ENCODE measurements around the gene GTF2I. TPM values are rescaled to one million over a fixed set of nuclear protein-coding genes. Genes with fewer than 3 reads are reported as not detected.
"Not testable (repeated sequence)": the region's sequence is repeated elsewhere in the genome, so short reads cannot be mapped to it uniquely, and the experiment has no call there.

GTF2I gene
- total RNA-seq, 1 donor from 2014 or later, result 607 TPM

DNA sequence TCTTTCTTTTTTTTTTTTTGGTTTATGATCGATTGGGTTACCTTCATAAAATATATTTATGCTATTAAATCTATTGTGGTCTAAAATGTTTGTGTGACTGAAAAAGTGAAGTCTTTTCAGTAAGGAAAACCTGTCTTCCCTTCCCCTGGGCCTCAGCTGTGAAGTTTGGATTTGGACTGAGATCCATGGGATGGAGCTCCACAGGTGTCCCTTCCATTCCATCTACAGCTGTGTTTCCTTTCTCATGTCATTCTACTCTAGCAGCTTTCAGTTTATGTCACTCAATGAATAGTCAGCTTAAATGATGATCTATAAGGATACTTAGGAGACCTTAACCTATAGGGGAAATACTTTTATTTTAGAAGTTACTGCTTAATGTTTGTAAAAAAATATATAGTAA lies 68.3 kb downstream of the GTF2I start:
- H3K36me3 Mint-ChIP-seq (ENCODE audit: insufficient read depth), result peaks cover 16% of the 10 kb centered on the region
- no peak overlapping the region for H3K4me3 Mint-ChIP-seq (ENCODE audit: low read depth)
- TF ChIP-seq, protein P1, sequence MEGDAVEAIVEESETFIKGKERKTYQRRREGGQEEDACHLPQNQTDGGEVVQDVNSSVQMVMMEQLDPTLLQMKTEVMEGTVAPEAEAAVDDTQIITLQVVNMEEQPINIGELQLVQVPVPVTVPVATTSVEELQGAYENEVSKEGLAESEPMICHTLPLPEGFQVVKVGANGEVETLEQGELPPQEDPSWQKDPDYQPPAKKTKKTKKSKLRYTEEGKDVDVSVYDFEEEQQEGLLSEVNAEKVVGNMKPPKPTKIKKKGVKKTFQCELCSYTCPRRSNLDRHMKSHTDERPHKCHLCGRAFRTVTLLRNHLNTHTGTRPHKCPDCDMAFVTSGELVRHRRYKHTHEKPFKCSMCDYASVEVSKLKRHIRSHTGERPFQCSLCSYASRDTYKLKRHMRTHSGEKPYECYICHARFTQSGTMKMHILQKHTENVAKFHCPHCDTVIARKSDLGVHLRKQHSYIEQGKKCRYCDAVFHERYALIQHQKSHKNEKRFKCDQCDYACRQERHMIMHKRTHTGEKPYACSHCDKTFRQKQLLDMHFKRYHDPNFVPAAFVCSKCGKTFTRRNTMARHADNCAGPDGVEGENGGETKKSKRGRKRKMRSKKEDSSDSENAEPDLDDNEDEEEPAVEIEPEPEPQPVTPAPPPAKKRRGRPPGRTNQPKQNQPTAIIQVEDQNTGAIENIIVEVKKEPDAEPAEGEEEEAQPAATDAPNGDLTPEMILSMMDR (IDR thresholded peaks at IDR 0.05; ENCODE audit: unreplicated experiment), result no peak
- H3K27me3 Mint-ChIP-seq, result no peaks in the 10 kb centered on the region
- H3K27ac Mint-ChIP-seq, result no peak overlapping the region
- DNase-seq (ENCODE audit: low spot score, unreplicated experiment), result no peak
- H3K9me3 Mint-ChIP-seq (ENCODE audit: low read depth), result no peaks in the 10 kb centered on the region
- H3K4me1 Mint-ChIP-seq (ENCODE audit: low read depth), result peaks cover 19% of the 10 kb centered on the region

DNA sequence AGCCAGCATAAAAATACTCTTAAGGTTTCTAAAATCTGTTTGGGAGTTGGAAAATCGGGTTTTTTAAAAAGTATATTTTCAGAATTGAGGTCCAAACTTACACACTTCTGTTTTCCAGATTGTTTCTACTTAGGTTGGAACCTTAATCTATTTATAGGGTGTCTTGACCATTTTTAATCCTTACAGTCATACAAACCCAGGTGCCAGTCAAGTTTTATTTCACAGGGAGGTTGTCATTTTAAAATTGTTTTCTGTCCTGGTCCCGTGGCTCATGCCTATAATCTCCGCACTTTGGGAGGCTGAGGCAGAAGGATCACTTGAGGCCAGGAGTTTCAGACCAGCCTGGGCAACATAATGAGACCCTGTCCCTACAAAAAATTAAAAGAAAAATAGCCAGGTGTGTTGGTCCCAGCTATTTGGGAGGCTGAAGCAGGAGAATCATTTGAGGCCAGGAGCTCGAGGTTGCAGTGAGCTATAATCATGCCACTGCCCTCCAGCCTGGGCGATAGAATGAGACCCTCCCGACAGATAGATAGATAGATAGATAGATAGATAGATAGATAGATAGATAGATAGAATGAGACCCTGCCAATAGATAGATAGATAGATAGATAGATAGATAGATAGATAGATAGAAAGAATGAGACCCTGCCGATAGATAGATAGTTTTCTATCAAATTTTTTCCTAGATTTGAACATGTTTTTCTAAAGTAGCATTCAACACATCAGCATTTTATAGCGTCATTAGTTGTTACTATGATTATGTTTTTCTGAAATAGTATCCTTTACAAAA lies 69.0 kb downstream of the GTF2I start:
- Mint-ChIP-seq H3K27ac (no peak overlapping the region), H3K4me1 (ENCODE audit: low read depth) (peaks cover 18% of the 10 kb centered on the region), H3K4me3 (ENCODE audit: low read depth) (no peak overlapping the region), H3K36me3 (ENCODE audit: insufficient read depth) (peaks cover 18% of the 10 kb centered on the region), H3K9me3 (ENCODE audit: low read depth) (no peaks in the 10 kb centered on the region), H3K27me3 (no peaks in the 10 kb centered on the region)
- no peak for DNase-seq (ENCODE audit: low spot score, unreplicated experiment)
- TF ChIP-seq, protein P1 (IDR thresholded peaks at IDR 0.05; ENCODE audit: unreplicated experiment), result no peak

DNA sequence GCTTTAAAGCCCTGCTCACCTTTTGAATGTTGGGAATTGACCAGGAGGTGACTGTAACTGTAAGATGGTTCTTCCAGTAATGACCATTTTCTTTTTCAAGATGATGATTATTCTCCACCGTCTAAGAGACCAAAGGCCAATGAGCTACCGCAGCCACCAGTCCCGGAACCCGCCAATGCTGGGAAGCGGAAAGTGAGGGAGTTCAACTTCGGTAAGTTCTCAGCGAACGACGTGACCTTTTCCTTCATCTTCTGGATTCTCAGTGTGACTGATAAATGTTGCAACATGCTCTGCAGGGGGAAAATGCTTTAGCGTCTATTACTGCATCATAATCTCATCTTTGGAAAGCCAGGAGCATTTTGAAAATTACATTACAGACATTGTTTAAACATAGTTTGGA lies 71.2 kb downstream of the GTF2I start:
- not testable (repeated sequence) for H3K4me1 Mint-ChIP-seq (ENCODE audit: low read depth); H3K27me3 Mint-ChIP-seq; H3K4me3 Mint-ChIP-seq (ENCODE audit: low read depth); H3K27ac Mint-ChIP-seq; H3K36me3 Mint-ChIP-seq (ENCODE audit: insufficient read depth); H3K9me3 Mint-ChIP-seq (ENCODE audit: low read depth); DNase-seq (ENCODE audit: low spot score, unreplicated experiment)

DNA sequence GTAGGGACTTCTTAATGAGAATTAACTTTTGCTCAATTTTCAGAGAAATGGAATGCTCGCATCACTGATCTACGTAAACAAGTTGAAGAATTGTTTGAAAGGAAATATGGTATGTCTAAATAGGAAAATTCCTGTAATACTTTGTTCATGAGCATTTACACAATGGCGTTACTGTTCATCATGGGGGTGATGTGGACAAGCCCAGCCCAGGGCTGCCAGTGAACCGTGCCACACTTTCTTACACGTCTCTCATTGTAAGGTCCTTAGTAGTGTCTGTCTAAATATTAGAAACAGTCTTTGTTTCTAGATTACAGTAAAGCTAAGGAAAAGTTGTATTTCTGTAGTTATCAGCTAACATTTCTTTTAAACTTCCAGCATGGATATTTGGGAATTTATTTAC lies 72.7 kb downstream of the GTF2I start:
- H3K9me3 Mint-ChIP-seq (ENCODE audit: low read depth); H3K27ac Mint-ChIP-seq; DNase-seq (ENCODE audit: low spot score, unreplicated experiment); H3K4me1 Mint-ChIP-seq (ENCODE audit: low read depth); H3K27me3 Mint-ChIP-seq; H3K4me3 Mint-ChIP-seq (ENCODE audit: low read depth); H3K36me3 Mint-ChIP-seq (ENCODE audit: insufficient read depth): not testable (repeated sequence)

DNA sequence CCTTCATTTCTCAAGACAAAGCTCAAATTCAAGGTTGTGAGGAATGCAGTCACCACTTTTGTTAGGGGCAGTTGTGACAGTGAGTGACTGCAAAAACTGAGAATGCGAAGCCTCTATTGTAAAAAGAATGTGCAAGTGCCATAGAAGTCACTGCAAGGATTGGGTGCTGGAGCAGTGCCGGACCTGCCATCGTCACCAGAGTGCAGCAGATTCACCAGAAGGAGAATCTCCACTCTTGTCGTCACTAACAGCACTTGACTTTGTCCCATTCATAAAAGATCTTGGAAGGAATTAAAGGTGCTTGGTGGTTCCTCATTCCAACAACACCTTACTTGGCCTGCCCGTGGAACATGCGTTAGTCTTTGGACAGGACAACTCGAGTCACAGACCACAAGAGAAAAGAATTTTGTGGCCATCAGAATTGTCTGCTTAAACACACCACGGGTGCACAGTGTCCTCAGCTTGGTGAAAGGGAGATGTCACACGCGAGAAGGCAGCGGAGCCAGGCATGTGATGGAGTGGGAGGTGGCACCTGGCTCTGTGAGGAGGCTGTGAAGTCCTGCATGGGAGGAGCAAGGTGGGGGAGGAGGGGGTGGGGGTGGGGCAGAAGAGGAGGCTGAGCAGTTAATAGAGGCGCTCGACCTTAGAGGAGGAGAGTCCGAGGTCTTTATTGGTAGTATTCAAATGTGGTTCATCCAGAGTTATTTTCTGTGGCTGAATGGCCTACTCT lies 82.6 kb downstream of the GTF2I start:
- H3K9me3 Mint-ChIP-seq (ENCODE audit: low read depth); H3K36me3 Mint-ChIP-seq (ENCODE audit: insufficient read depth); H3K4me1 Mint-ChIP-seq (ENCODE audit: low read depth); H3K27me3 Mint-ChIP-seq; DNase-seq (ENCODE audit: low spot score, unreplicated experiment); H3K4me3 Mint-ChIP-seq (ENCODE audit: low read depth); H3K27ac Mint-ChIP-seq: not testable (repeated sequence)

DNA sequence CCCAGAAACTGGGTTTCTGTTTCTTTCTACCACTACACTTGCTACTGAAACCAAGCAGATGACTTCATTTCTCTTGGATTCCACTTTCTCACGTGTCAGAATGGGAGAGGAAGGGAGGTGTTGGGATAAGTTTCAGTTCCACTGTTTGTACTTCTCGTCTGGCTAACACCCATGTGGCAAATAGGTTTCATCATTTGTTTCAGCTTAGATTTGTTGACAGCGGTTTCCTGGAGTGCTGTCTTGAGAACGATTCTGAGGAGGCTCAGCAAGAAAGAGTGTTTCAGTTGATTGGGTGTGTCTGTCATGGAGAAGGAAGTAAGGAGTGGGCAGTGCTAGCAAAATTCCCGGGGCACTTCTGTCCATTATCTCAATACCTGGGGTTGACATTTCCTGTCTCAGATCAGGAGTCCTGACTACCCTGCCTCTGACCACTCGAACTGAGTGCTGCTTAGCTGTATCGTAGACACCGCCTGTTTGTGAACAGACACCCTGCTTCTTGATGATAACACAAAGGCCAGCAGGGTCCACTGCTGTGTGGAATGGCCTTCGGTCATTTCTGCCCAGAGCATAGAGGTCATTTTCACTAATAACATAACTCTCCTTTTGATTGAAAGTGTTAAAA lies 86.5 kb downstream of the GTF2I start:
- not testable (repeated sequence) for H3K4me3 Mint-ChIP-seq (ENCODE audit: low read depth); H3K9me3 Mint-ChIP-seq (ENCODE audit: low read depth); H3K36me3 Mint-ChIP-seq (ENCODE audit: insufficient read depth)

DNA sequence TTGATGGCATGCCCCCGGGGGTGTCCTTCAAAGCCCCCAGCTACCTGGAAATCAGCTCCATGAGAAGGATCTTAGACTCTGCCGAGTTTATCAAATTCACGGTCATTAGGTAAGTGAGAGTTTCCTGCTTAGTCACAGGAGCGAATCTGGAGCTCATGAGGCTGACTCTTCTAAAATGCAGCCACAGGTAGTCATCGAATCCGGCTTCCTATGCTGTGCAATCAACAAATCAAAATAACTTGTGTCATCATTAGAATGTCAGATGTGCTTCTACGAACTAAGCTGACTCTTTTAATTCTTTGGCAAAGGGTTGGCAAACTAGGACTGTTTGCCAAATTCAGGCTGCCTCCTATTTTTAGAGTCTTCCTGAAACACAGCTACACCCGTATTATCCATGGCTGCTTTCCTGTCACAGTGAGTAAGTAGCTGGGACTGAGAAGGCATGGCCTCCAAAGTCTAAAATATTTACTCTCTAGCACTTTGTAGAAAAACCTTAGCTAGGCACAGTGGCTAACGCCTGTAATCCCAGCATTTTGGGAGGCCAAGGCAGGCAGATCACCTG lies 96.5 kb downstream of the GTF2I start:
- H3K27ac Mint-ChIP-seq; H3K27me3 Mint-ChIP-seq; H3K9me3 Mint-ChIP-seq (ENCODE audit: low read depth); DNase-seq (ENCODE audit: low spot score, unreplicated experiment); H3K4me1 Mint-ChIP-seq (ENCODE audit: low read depth); H3K36me3 Mint-ChIP-seq (ENCODE audit: insufficient read depth); H3K4me3 Mint-ChIP-seq (ENCODE audit: low read depth): not testable (repeated sequence)

More for the DNA sequence above, 86.5 kb downstream of the GTF2I start:
- H3K27me3 Mint-ChIP-seq; H3K27ac Mint-ChIP-seq; DNase-seq (ENCODE audit: low spot score, unreplicated experiment); H3K4me1 Mint-ChIP-seq (ENCODE audit: low read depth): not testable (repeated sequence)

DNA sequence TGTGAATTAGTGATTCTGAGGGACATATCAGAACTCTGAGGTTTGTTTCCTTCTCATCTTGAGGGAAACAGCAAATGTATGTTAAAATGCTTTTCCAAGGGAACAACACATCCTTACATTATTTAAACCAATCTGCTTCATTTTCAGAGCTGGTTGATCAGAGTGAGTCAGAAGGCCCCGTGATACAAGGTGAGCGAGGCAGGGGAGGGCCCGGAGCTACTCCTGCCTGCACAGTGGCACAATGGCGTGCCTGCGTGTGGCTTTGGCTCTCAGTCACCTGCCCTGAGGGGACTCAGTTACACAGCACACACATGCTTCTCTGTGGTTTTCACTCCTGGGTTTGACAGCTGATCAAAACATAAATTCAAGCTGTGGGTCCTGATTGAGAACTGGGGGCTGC lies 99.2 kb downstream of the GTF2I start:
- DNase-seq (ENCODE audit: low spot score, unreplicated experiment); H3K4me3 Mint-ChIP-seq (ENCODE audit: low read depth); H3K27ac Mint-ChIP-seq; H3K27me3 Mint-ChIP-seq; H3K9me3 Mint-ChIP-seq (ENCODE audit: low read depth); H3K36me3 Mint-ChIP-seq (ENCODE audit: insufficient read depth); H3K4me1 Mint-ChIP-seq (ENCODE audit: low read depth): not testable (repeated sequence)

DNA sequence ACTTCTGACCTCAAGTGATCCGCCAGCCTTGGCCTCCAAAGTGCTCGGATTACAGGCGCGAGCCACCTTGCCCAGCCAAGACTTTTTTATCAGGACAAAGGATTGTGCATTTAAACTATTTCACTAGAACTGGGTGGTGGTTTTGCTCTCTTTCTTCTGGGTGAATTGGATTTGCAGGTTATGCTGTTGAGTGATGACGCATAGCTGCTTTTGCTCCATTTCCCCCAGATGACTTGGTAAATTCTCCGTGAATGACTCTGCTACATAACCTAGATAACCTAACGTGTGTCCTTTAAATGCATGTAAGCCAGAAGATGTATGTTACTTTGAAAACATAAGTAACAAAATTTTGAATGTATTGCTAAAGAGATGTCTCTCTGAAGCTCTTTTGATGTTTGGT lies 100.8 kb downstream of the GTF2I start:
- not testable (repeated sequence) for H3K4me1 Mint-ChIP-seq (ENCODE audit: low read depth); H3K27me3 Mint-ChIP-seq; DNase-seq (ENCODE audit: low spot score, unreplicated experiment); H3K36me3 Mint-ChIP-seq (ENCODE audit: insufficient read depth); H3K9me3 Mint-ChIP-seq (ENCODE audit: low read depth); H3K4me3 Mint-ChIP-seq (ENCODE audit: low read depth); H3K27ac Mint-ChIP-seq

DNA sequence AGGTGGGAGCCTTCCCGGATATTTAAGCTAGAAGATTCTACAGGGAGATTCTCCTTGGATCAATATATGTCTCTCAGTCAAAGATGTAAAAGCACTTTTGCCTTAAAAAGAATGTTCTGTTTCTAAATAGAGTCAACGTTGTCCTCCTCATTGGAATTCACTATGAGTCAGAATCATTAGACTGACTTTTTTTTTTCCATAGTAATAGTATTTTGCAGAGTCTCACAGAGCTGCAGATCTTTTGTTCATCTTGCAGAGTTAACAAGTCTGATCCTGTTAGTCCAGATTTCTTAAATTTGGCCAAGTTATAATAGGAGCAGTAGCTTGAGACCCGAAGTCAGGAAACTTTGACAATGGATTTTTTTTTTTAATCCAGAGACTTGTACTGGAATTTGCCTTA lies 101.5 kb downstream of the GTF2I start:
- H3K9me3 Mint-ChIP-seq (ENCODE audit: low read depth); H3K27me3 Mint-ChIP-seq; DNase-seq (ENCODE audit: low spot score, unreplicated experiment); H3K36me3 Mint-ChIP-seq (ENCODE audit: insufficient read depth); H3K4me1 Mint-ChIP-seq (ENCODE audit: low read depth); H3K4me3 Mint-ChIP-seq (ENCODE audit: low read depth); H3K27ac Mint-ChIP-seq: not testable (repeated sequence)
